Kasumi-1 (cell line): ENCODE measurements around the gene BICDL2.

ENCODE experiments used
- DNase-seq, 2 experiments: peaks; one replicate each; lab custom pipeline; 2025; lab: John Stamatoyannopoulos, UW

Gene BICDL2

GRCh38 chr16:3023669-3024478, 12.9 kb downstream of the BICDL2 start, which contains the start of the genes HCFC1R1 and THOC6:
TSS of gene HCFC1R1 (minus strand) at chr16:3023942. CDS start at chr16:3023941, 1 bp downstream.
TSS of gene THOC6 (plus strand) at chr16:3024035. CDS start at chr16:3024327, 292 bp downstream.
- DNase-seq = peak; percentile 84 to 89

- DNase-seq = no peak
These were observed 13.4 kb downstream of the BICDL2 start for GRCh38 chr16:3023415-3023668.

GRCh38 chr16:3022684-3023414, 13.9 kb downstream of the BICDL2 start:
- peak in 1 of 2 experiments; percentile 3 for DNase-seq

GRCh38 chr16:3022208-3022683, 14.5 kb downstream of the BICDL2 start:
- DNase-seq = peak; percentile 16 to 28

- DNase-seq = peak; percentile 38 to 43
These were observed 15.1 kb downstream of the BICDL2 start for GRCh38 chr16:3021449-3022207.

- peak in 1 of 2 experiments; percentile 26 for DNase-seq
These were observed 15.9 kb downstream of the BICDL2 start for GRCh38 chr16:3020604-3021448.

GRCh38 chr16:3020247-3020603, 16.5 kb downstream of the BICDL2 start, which contains the start of gene TNFRSF12A:
TSS of gene TNFRSF12A (plus strand) at chr16:3020368. CDS start at chr16:3020398, 30 bp downstream.
- DNase-seq = peak; percentile 37 to 39

- DNase-seq = no peak
These were observed 17.0 kb downstream of the BICDL2 start for GRCh38 chr16:3019594-3020246.

GRCh38 chr16:3017794-3018506, 18.8 kb downstream of the BICDL2 start, which contains the start of gene CLDN6:
TSS of gene CLDN6 (minus strand) at chr16:3018183. CDS start at chr16:3016021, 2,162 bp downstream.
- DNase-seq = no peak

- DNase-seq = no peak
These were observed 19.4 kb downstream of the BICDL2 start for GRCh38 chr16:3017344-3017743.

GRCh38 chr16:3015865-3016521, 20.8 kb downstream of the BICDL2 start:
- no peak for DNase-seq

GRCh38 chr16:3014971-3015370, 21.8 kb downstream of the BICDL2 start:
- DNase-seq = no peak

- DNase-seq = no peak
These were observed 22.6 kb downstream of the BICDL2 start for GRCh38 chr16:3013998-3014690.

- DNase-seq = no peak
These were observed 23.2 kb downstream of the BICDL2 start for GRCh38 chr16:3013491-3013951.

GRCh38 chr16:3012828-3013420, 23.8 kb downstream of the BICDL2 start, which contains the start of gene CLDN9:
TSS of gene CLDN9 (plus strand) at chr16:3012923. CDS start at chr16:3013363, 440 bp downstream.
- DNase-seq = no peak

- DNase-seq = no peak
These were observed 24.5 kb downstream of the BICDL2 start for GRCh38 chr16:3012246-3012645.

- no peak for DNase-seq
These were observed 26.2 kb downstream of the BICDL2 start for GRCh38 chr16:3010510-3010909.
